Gastroesophageal sphincter (tissue), 3 donors: Measurements from ENCODE around the gene SLC25A44.

Source experiments
- CTCF ChIP-seq, 4 experiments: fragments of 200-600 bp in 2 of 4; fragments of 450-650 bp in 2 of 4; sonication (generic) in 1 of 4; IDR thresholded peaks; one replicate each; pipeline ENCODE4 v1.5.1; 2017 to 2019; ENCODE audit warnings: antibody characterized with exemption in 4 of 4, mild to moderate bottlenecking in 2 of 4, moderate library complexity in 2 of 4
- EP300 ChIP-seq: sonication (generic); formaldehyde crosslinking; IDR thresholded peaks from one replicate; pipeline ENCODE4 v1.6.1; 2017; ENCODE audit warnings: antibody characterized with exemption, mild to moderate bottlenecking
- POLR2A ChIP-seq, 2 donors: fragments of 450-650 bp; IDR thresholded peaks; one replicate each; pipeline ENCODE4 v1.6.1; 2017; ENCODE audit warnings: antibody characterized with exemption in 2 of 2, mild to moderate bottlenecking in 2 of 2, moderate library complexity in 1 of 2

GRCh38 chr1:156155756-156156510, 38.0 kb upstream of the SLC25A44 start:
- TF ChIP-seq EP300, result no peak
- TF ChIP-seq CTCF (IDR thresholded peaks at IDR 0.05), result no peak
- no peak for TF ChIP-seq POLR2A (IDR thresholded peaks at IDR 0.05)
